H1 (cell line): ENCODE data around the gene CD244. TPM values are rescaled to one million over a fixed set of nuclear protein-coding genes. Genes with fewer than 3 reads are reported as not detected.

ENCODE experiments used
- EGR1 ChIP-seq: IDR thresholded peaks from 2 replicates; pipeline ENCODE4 v1.6.1; 2011; ENCODE audit warnings: low read depth, low read length, borderline replicate concordance
- FOSL1 ChIP-seq: IDR thresholded peaks from 2 replicates; pipeline ENCODE4 v1.6.1; 2011; ENCODE audit warnings: mild to moderate bottlenecking, low read depth, low read length, moderate library complexity; ENCODE audit not compliant: insufficient read depth
- KDM4A ChIP-seq: IDR thresholded peaks from one replicate; pipeline ENCODE4 v1.7.1; 2012; ENCODE audit warnings: low read depth, mild to moderate bottlenecking, moderate library complexity, low read length, inconsistent platforms; ENCODE audit not compliant: severe bottlenecking
- NRF1 ChIP-seq: IDR thresholded peaks from 2 replicates; pipeline ENCODE4 v1.6.1; 2011; ENCODE audit warnings: mild to moderate bottlenecking, low read depth, low read length, improper control_type of control experiment
- YY1 ChIP-seq: IDR thresholded peaks from 2 replicates; pipeline ENCODE4 v1.6.1; 2011; ENCODE audit warnings: low read depth, mild to moderate bottlenecking, low read length
- ZNF274 ChIP-seq: IDR thresholded peaks from 2 replicates; pipeline ENCODE4 v1.7.0; 2012; ENCODE audit warnings: low read length, borderline replicate concordance; ENCODE audit errors: extremely low read depth
- polyA plus RNA-seq, 7 experiments: library from polyadenylated mRNA; depleted of rRNA in 3 of 7; stranded (reverse) in 5 of 7; unstranded in 2 of 7; fragments of >200 nt in 5 of 7; fragments of 200-250 nt in 2 of 7; gene quantifications; 1 replicate in 5 of 7; 2 replicates in 1 of 7; 4 replicates in 1 of 7; pipeline versions ENCODE4 v1.2.1 to v1.2.3, GENCODE V29; 2011 to 2013; ENCODE audit warnings: missing spikeins in 2 of 7, mixed read lengths in 2 of 7
- total RNA-seq: library from RNA; stranded (reverse); fragmentation: NEBNext Ultra II Directional; extraction: Animal tissue kit (Norgen Biotek cat#: 25700); gene quantifications from 2 replicates; pipeline ENCODE4 v1.2.1, GENCODE V29; 2021
- TF ChIP-seq, protein P1 (sequence below), 3 experiments: IDR thresholded peaks; 1 replicate in 2 of 3; 2 replicates in 1 of 3; pipeline versions ENCODE4 v1.5.1 to v1.6.1; 2011; ENCODE audit warnings: low read length in 3 of 3, mild to moderate bottlenecking in 3 of 3, inconsistent platforms in 2 of 3, low read depth in 1 of 3, moderate library complexity in 1 of 3; ENCODE audit not compliant: insufficient read depth in 1 of 3; ENCODE audit errors: control extremely low read depth in 1 of 3

The CD244 gene
- total and polyA plus RNA-seq, 2 of the 8 experiments (the other 6 are each of a cell fraction or from before 2014, with no cell fraction given) = not detected

GRCh38 chr1:160863774-160864131 lies 1.1 kb upstream of the CD244 start (continued):
- TF ChIP-seq, protein P1, sequence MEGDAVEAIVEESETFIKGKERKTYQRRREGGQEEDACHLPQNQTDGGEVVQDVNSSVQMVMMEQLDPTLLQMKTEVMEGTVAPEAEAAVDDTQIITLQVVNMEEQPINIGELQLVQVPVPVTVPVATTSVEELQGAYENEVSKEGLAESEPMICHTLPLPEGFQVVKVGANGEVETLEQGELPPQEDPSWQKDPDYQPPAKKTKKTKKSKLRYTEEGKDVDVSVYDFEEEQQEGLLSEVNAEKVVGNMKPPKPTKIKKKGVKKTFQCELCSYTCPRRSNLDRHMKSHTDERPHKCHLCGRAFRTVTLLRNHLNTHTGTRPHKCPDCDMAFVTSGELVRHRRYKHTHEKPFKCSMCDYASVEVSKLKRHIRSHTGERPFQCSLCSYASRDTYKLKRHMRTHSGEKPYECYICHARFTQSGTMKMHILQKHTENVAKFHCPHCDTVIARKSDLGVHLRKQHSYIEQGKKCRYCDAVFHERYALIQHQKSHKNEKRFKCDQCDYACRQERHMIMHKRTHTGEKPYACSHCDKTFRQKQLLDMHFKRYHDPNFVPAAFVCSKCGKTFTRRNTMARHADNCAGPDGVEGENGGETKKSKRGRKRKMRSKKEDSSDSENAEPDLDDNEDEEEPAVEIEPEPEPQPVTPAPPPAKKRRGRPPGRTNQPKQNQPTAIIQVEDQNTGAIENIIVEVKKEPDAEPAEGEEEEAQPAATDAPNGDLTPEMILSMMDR (IDR thresholded peaks at IDR 0.05; ENCODE audit: control extremely low read depth in 1 of 3, insufficient read depth in 1 of 3, low read depth in 1 of 3, low read length in 3 of 3) = no peak
- TF ChIP-seq ZNF274 (no peak), NRF1 (no peak), EGR1 (no peak), YY1 (no peak), KDM4A (no peak), FOSL1 (no peak)
